Subcutaneous adipose tissue (tissue), 4 donors: ENCODE measurements around the gene GPR152. TPM values are rescaled to one million over a fixed set of nuclear protein-coding genes. Genes with fewer than 3 reads are reported as not detected.

Experiments used
- total RNA-seq, 4 donors: library from RNA; depleted of rRNA; stranded (reverse); fragments of >200 nt; gene quantifications; one replicate each; pipeline ENCODE4 v1.1.0, GENCODE V29; 2016
- TF ChIP-seq, protein P1 (sequence below): fragments of 450-650 bp; IDR thresholded peaks from one replicate; pipeline ENCODE4 v1.5.1; 2016; ENCODE audit warnings: low read depth, mild to moderate bottlenecking, control low read depth, antibody characterized with exemption, moderate library complexity

Gene GPR152
- total RNA-seq, 4 donors from 2014 or later, result not detected

DNA sequence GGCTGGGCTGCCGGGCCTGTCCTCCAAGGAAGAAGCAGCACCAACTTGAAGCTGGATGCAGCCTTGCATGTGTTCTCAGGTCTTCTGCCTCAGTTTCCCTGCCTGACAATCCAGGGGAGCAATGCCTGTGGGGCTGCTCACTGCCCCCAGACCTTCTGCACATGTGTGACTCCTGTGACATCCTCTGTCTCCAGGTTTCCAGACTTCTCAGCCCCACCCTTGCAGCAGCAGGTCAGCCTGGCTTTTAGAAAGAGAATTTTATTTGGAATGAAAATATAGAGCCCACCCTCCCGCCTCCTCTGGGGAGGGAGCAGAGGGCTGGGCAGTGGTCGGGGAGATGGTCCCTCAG is 14.7 kb downstream of the GPR152 start:
- TF ChIP-seq, protein P1, sequence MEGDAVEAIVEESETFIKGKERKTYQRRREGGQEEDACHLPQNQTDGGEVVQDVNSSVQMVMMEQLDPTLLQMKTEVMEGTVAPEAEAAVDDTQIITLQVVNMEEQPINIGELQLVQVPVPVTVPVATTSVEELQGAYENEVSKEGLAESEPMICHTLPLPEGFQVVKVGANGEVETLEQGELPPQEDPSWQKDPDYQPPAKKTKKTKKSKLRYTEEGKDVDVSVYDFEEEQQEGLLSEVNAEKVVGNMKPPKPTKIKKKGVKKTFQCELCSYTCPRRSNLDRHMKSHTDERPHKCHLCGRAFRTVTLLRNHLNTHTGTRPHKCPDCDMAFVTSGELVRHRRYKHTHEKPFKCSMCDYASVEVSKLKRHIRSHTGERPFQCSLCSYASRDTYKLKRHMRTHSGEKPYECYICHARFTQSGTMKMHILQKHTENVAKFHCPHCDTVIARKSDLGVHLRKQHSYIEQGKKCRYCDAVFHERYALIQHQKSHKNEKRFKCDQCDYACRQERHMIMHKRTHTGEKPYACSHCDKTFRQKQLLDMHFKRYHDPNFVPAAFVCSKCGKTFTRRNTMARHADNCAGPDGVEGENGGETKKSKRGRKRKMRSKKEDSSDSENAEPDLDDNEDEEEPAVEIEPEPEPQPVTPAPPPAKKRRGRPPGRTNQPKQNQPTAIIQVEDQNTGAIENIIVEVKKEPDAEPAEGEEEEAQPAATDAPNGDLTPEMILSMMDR, result no peak

DNA sequence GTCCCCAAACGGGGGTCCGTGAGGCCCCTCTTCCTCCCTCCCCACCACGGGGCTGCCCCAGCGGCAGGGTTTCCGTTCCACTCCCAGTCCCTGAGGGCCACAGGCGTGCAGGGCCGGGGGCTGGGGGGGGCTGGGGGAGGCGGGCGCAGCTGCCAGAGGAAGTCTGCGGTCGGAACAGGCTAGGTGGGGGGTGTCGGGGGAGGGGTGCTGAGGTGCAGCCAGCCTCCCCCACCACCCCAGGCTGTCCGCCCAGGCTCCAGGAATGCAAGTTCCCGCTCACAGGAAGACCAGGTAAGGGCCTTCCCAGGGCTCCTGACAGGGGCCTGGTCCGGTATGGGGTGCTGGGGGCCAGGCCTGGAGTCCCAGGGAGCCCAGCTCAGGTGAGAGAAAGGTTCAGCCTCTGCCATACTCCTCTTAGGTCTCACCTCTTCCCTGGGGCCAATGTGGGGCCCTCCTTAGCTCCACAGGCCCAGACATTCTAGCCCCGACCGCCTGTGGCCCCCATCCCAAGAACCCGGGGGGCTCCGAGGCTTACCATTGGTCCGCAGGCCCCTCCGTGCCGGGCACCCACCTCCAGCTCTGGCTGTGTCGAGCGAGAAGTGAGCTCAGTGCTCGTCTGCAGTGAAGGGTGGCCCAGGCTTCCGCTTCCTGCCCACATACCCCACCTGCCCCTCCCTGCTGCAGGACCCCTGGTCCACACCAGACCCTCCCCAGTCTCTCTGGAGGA is 15.3 kb downstream of the GPR152 start, which contains the start of gene PTPRCAP:
Gene PTPRCAP, minus strand, starts transcription at position 601 of the 727 bp plus-strand sequence. Its CDS starts 63 bp downstream, at position 538.
- TF ChIP-seq, protein P1, result no peak

DNA sequence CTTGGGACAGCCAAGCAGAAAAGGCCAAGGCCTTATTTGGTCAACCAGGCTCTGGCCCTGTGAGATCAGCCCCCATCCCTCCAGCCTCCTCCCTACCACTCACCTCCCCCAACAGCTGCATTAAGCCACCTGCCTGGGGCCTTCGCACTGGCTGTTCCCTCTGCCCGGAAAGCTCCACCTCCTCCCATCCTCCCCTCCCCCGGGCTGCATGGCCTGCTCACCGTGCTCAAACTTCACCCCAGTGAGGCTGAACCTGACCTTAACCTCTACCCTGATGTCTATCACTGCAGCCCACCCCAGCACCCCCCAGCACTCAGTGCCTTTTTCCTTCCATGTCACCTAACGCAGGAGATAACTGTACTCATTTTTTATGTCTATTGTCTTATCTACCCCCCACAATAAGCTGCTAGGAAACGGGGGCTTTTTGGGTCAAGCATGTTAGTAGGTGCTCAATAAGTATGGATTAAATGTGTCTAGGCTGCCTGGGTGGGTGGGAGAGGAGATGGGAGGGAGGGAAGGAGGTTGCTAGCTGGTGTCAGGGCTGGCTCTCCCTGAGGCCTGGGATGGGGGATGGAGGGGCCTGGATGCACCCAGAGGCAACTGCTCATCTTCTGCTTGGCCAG is 16.0 kb downstream of the GPR152 start:
- TF ChIP-seq, protein P1, result no peak

DNA sequence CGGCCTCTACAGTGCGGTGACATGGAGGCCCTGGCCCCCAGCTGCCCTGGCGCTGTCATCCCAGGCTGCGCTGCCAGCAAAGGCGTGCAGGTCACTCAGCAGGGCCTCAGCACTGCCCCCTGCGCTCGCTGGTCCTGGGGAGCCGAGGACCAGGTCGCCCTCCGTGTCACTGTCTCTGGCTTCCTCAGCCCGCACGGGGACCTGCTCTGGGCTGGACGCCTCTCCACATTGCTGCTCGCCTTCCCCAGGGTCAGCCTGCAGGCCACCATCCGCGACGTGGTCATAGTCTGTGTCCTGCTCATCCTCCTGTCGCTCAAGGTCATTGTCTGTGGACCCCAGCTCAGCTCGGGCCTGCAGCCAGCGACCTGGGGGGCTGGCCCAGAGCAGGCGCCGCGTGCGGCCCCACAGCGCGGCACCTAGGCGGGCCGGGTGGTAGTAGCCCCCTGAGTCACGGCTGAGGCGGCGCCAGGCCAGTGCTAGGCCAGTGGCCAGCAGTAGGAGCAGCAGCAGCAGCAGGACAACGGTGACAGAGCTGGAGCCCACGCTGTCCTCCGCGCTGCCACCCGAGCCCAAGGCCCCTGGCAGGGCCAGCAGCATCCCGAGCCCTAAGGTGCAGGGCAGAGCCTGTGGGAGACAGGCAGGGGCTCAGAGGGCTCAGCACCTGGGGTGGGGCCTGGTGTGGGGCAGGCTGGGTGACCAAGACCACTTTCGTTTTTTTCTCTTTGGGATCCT is 16.6 kb downstream of the GPR152 start:
- TF ChIP-seq, protein P1, result no peak

DNA sequence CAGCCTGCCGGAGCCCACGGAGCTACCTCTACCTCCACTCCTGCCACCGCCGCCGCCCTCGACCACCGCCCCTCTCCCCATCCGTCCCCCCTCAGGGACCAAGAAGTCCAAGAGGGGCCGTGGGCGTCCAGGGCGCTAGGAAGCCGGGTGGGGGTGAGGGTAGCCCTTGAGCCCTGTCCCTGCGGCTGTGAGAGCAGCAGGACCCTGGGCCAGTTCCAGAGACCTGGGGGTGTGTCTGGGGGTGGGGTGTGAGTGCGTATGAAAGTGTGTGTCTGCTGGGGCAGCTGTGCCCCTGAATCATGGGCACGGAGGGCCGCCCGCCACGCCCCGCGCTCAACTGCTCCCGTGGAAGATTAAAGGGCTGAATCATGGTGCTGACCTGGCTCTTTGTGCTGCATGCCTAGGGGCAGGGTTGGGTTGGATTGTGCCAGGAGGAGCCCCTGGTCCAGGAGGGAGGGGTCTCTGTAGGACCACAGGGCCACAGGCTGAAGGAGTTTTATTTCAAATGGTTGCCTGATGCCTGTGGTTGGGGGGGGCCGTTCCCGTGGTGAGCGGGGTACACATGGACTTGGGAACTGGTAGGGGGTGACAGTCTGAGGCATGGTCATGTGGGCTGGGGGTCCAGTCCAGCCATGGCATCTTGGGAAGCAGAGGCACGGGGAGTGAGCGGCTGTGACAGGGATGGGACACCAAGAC is 17.4 kb downstream of the GPR152 start:
- TF ChIP-seq, protein P1, result no peak

DNA sequence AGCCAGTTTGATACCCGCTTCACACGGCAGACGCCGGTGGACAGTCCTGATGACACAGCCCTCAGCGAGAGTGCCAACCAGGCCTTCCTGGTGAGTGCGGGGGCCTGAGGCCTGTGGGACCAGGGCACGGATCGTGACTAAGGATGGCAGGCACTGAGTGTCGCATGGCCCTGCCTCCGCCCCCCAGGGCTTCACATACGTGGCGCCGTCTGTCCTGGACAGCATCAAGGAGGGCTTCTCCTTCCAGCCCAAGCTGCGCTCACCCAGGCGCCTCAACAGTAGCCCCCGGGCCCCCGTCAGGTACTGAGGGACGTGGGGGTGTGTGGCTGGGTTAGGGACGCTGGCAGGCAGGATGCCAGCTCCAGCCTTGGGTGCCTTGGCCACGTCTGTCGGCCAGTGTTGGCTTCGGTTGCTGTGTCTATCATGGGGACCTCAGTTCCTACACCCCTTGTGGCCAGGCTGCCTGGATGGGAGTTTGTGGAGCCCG is 18.1 kb downstream of the GPR152 start:
- TF ChIP-seq, protein P1, result no peak
